Stomach (tissue), 9 donors: Measurements from ENCODE around the gene JPH3. TPM values are rescaled to one million over a fixed set of nuclear protein-coding genes. Genes with fewer than 3 reads are reported as not detected.

Experiments
- DNase-seq, 2 donors: peaks; one replicate each; pipeline versions ENCODE4 v3.0.0 to v3.0.0-alpha.2; 2013 to 2019
- H3K27ac ChIP-seq, 5 donors: fragments of 200-600 bp in 4 of 5; sonication (generic) in 4 of 5; one replicate each; pipeline ENCODE4 v1.5.1; 2013 to 2019; ENCODE audit warnings: mild to moderate bottlenecking in 1 of 5, moderate library complexity in 1 of 5
- H3K27me3 ChIP-seq, 3 donors: fragments of 200-600 bp; sonication (generic); one replicate each; pipeline ENCODE4 v1.5.1; 2017 to 2019; ENCODE audit warnings: mixed run types in 1 of 3
- H3K36me3 ChIP-seq, 4 donors: fragments of 200-600 bp; sonication (generic); 1 replicate in 3 of 4; 2 replicates in 1 of 4; pipeline ENCODE4 v1.5.1; 2016 to 2019
- H3K4me1 ChIP-seq, 4 donors: fragments of 200-600 bp; sonication (generic); one replicate each; pipeline ENCODE4 v1.5.1; 2016 to 2019
- H3K4me3 ChIP-seq, 4 donors: fragments of 200-600 bp; sonication (generic) in 3 of 4; one replicate each; pipeline ENCODE4 v1.5.1; 2016 to 2019; ENCODE audit warnings: mild to moderate bottlenecking in 1 of 4
- H3K9me3 ChIP-seq, 4 donors: fragments of 200-600 bp; sonication (generic); one replicate each; pipeline ENCODE4 v1.5.1; 2016 to 2019
- CTCF ChIP-seq, 7 experiments: fragments of 450-650 bp in 4 of 7; fragments of 200-600 bp in 3 of 7; sonication (generic) in 3 of 7; IDR thresholded peaks; one replicate each; pipeline ENCODE4 v1.5.1; 2016 to 2019; ENCODE audit warnings: antibody characterized with exemption in 7 of 7, control low read depth in 2 of 7, mild to moderate bottlenecking in 1 of 7
- EP300 ChIP-seq: sonication (generic); formaldehyde crosslinking; IDR thresholded peaks from one replicate; pipeline ENCODE4 v1.6.1; 2017; ENCODE audit warnings: antibody characterized with exemption
- POLR2A ChIP-seq, 4 donors: fragments of 450-650 bp; IDR thresholded peaks; one replicate each; pipeline ENCODE4 v1.6.1; 2016; ENCODE audit warnings: antibody characterized with exemption in 4 of 4, control low read depth in 2 of 4, mild to moderate bottlenecking in 1 of 4, moderate library complexity in 1 of 4
- POLR2AphosphoS5 ChIP-seq, 3 donors: sonication (generic); formaldehyde crosslinking; IDR thresholded peaks; one replicate each; pipeline ENCODE4 v1.6.1; 2016; ENCODE audit warnings: antibody characterized with exemption in 3 of 3
- WGBS, 5 donors: extraction: QIAGEN DNeasy Blood & Tissue Kit in 3 of 5; methylation state at CpG; one replicate each; pipeline versions ENCODE4 v1.1.5 to v1.1.7; 2013 to 2018; 5-methylcytosine and 5-hydroxymethylcytosine counted together
- intact Hi-C: fragments of 100-400 bp; cut with DNase I; formaldehyde crosslinking; loops from one replicate; pipeline ENCODE4 v1.15.1; 2023; ENCODE audit warnings: low total_unique reads
- polyA plus RNA-seq, 3 donors: library from polyadenylated mRNA; stranded (reverse); fragments of 200-250 nt; gene quantifications; one replicate each; pipeline ENCODE4 v1.2.3, GENCODE V29; 2013
- total RNA-seq, 5 donors: library from RNA; depleted of rRNA; stranded (reverse); fragments of >200 nt; gene quantifications; one replicate each; pipeline versions ENCODE4 v1.1.0 to v1.2.3, GENCODE V29; 2014 to 2016
- donor health status: healthy with polysubstance abuse.
- donor health status: Bipolar disorder and iron deficiency.
- donor health status: healthy.

JPH3 gene
- total and polyA plus RNA-seq, 8 donors, result 0.31 to 1.3 (median 0.66) TPM; not detected in 2

GRCh38 chr16:87597324-87597830 is 4.9 kb upstream of the JPH3 start:
- no peaks in the 10 kb centered on the region for H3K36me3 ChIP-seq
- H3K9me3 ChIP-seq, result peaks cover 0 to 17% (median 7%) of the 10 kb centered on the region in 4 donors
- WGBS, 5 donors, result 93 to 95% (median 94%) methylated on average over 6 of the region's 6 CpGs
- no peak for DNase-seq
- H3K27ac ChIP-seq, result no peak overlapping the region
- peaks cover 16 to 86% (median 26%) of the 10 kb centered on the region in 3 donors for H3K27me3 ChIP-seq
- intact Hi-C loops, result no loop called here
- no peak overlapping the region for H3K4me3 ChIP-seq
- peaks cover 0 to 6% (median 3%) of the 10 kb centered on the region in 4 donors for H3K4me1 ChIP-seq
- TF ChIP-seq POLR2AphosphoS5 (IDR thresholded peaks at IDR 0.05), result no peak
- no peak for TF ChIP-seq CTCF (IDR thresholded peaks at IDR 0.05)
- no peak for TF ChIP-seq POLR2A (IDR thresholded peaks at IDR 0.05)

DNA sequence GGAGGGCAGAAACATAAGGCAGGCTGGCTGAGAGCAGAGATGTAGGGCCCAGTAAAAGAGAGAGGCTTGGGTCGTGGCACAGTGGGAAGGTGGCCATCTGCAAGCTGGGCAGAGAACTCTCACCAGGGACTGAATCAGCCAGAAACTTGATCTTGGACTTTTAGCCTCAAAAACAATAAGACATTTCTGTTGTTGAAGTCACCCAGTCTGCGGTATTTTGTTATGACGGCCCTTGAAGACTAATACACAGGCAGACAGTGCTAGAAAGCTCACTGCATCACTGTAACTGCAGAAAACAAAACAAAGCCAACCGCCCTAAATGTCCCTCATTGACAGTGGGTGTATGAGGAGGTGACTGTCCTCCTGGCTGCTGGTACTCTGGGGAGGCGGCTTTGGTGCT is 3.9 kb upstream of the JPH3 start:
- no peak overlapping the region for H3K4me3 ChIP-seq
- peaks cover 0 to 17% (median 7%) of the 10 kb centered on the region in 4 donors for H3K9me3 ChIP-seq
- WGBS, 5 donors, result 69 to 82% (median 80%) methylated on average over 5 of the region's 5 CpGs
- TF ChIP-seq POLR2AphosphoS5 (IDR thresholded peaks at IDR 0.05) (no peak), POLR2A (IDR thresholded peaks at IDR 0.05) (no peak), EP300 (no peak), CTCF (IDR thresholded peaks at IDR 0.05) (no peak)
- intact Hi-C loops, result no loop called here
- no peak overlapping the region for H3K27ac ChIP-seq
- H3K36me3 ChIP-seq, result no peaks in the 10 kb centered on the region
- peaks cover 7 to 15% (median 11%) of the 10 kb centered on the region in 4 donors for H3K4me1 ChIP-seq
- H3K27me3 ChIP-seq, result peaks cover 21 to 86% (median 34%) of the 10 kb centered on the region in 3 donors
- no peak for DNase-seq

DNA sequence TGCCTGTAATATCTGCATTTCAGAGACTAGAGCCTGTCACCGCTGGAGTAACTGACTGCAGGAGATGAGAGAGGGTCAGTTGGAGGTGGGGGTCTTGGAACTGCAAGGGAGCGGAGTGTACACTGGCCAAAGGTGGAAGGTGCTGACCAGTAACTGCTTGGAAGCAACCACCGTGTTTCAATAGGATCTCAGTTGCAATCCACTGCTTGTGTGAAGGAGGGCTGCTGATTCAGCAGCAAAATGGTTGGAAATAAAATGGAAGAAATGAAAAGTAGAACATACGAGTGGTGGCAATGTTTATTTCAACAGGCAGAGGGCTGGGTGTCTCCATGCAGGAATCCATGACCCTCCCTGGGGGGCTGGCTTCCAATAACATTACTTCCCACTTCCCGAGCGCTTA is 2.1 kb upstream of the JPH3 start:
- Histone ChIP-seq H3K4me1 (peaks cover 7 to 20% (median 13%) of the 10 kb centered on the region in 4 donors), H3K36me3 (no peaks in the 10 kb centered on the region), H3K4me3 (no peak overlapping the region), H3K27ac (no peak overlapping the region), H3K27me3 (peaks cover 27 to 89% (median 53%) of the 10 kb centered on the region in 3 donors), H3K9me3 (peaks cover 0 to 17% (median 7%) of the 10 kb centered on the region in 4 donors)
- 62 to 70% (median 69%) methylated on average over 6 of the region's 6 CpGs for WGBS, 5 donors
- no peak for DNase-seq
- intact Hi-C loops, result no loop called here
- no peak for TF ChIP-seq POLR2A (IDR thresholded peaks at IDR 0.05)
- no peak for TF ChIP-seq EP300
- TF ChIP-seq CTCF (IDR thresholded peaks at IDR 0.05), result no peak
- no peak for TF ChIP-seq POLR2AphosphoS5 (IDR thresholded peaks at IDR 0.05)

DNA sequence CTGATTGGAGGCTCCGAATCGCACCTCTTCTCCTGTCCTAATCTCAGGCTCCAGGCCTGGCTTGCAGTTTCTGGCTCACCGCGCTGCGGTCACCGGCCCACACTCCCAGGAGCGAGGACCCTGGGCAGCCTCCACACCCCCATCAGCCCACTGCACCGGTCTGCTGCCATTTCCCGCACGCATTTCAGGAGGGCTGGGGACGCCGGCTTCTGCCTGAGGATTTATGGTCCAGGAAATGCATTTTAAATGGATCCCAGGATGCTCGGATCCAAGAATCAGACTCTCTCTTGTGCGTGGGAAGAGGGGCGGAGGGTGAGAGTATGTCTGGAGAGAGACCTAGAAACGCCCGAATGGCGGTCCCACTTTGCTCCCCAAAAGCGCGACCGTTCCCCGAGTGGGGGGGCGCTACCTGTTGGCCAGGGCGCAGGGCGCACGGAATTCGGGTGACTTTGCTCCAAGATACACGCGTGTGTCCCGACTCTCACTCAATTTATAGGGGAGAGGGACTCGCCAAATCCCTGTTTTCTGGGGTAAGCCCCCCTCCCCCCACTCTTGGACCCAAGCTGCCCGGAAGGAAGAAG is 817 bp upstream of the JPH3 start:
- intact Hi-C loops, result no loop called here
- 7 to 11% (median 7%) methylated on average over 20 to 32 of the region's 32 CpGs for WGBS, 5 donors
- H3K9me3 ChIP-seq, result peaks cover 0 to 17% (median 7%) of the 10 kb centered on the region in 4 donors
- H3K4me1 ChIP-seq, result peaks cover 7 to 20% (median 13%) of the 10 kb centered on the region in 4 donors
- no peak overlapping the region for H3K27ac ChIP-seq
- H3K4me3 ChIP-seq, result peak overlapping the region in 3 of 4 donors; percentile 12 to 28 (median 15)
- TF ChIP-seq POLR2A (IDR thresholded peaks at IDR 0.05), result no peak
- TF ChIP-seq EP300, result no peak
- TF ChIP-seq POLR2AphosphoS5 (IDR thresholded peaks at IDR 0.05), result no peak
- no peak for TF ChIP-seq CTCF (IDR thresholded peaks at IDR 0.05)
- no peaks in the 10 kb centered on the region for H3K36me3 ChIP-seq
- DNase-seq, result no peak
- peaks cover 27 to 89% (median 60%) of the 10 kb centered on the region in 3 donors for H3K27me3 ChIP-seq
